ENCODE measurements around the gene WSB2.

DNA sequence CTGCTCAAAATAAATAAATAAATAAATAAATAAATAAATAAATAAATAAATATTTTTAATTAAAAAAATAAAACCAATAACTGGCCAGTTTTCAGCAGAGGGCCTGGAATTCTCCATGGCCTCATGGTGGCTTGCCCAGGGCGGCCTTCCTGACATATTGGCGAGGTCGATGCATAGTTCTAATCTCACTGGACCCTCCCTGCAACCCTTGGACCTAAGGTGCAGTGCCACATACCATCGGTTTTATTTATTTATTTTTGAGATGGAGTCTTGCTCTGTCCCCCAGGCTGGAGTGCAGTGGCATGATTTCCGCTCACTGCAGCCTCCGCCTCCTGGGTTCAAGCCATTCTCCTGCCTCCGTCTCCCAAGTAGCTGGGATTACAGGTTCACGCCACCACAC lies 46.7 kb upstream of the WSB2 start:
- TF ChIP-seq EP300 (conservative IDR thresholded peaks at IDR 0.05; ENCODE audit: poor library complexity, severe bottlenecking) (no peak), CTCF (IDR thresholded peaks at IDR 0.05; ENCODE audit: poor library complexity, severe bottlenecking) (no peak), POLR2AphosphoS5 (IDR thresholded peaks at IDR 0.05) (no peak), RAD21 (conservative IDR thresholded peaks at IDR 0.05) (no peak), EZH2 (IDR thresholded peaks at IDR 0.05; ENCODE audit: borderline replicate concordance, insufficient read depth, low read length, poor library complexity, severe bottlenecking) (no peak), TAF1 (IDR thresholded peaks at IDR 0.05; ENCODE audit: low read depth) (no peak), MXI1 (conservative IDR thresholded peaks at IDR 0.05; ENCODE audit: poor library complexity, severe bottlenecking) (no peak)
- TF ChIP-seq, protein P1, sequence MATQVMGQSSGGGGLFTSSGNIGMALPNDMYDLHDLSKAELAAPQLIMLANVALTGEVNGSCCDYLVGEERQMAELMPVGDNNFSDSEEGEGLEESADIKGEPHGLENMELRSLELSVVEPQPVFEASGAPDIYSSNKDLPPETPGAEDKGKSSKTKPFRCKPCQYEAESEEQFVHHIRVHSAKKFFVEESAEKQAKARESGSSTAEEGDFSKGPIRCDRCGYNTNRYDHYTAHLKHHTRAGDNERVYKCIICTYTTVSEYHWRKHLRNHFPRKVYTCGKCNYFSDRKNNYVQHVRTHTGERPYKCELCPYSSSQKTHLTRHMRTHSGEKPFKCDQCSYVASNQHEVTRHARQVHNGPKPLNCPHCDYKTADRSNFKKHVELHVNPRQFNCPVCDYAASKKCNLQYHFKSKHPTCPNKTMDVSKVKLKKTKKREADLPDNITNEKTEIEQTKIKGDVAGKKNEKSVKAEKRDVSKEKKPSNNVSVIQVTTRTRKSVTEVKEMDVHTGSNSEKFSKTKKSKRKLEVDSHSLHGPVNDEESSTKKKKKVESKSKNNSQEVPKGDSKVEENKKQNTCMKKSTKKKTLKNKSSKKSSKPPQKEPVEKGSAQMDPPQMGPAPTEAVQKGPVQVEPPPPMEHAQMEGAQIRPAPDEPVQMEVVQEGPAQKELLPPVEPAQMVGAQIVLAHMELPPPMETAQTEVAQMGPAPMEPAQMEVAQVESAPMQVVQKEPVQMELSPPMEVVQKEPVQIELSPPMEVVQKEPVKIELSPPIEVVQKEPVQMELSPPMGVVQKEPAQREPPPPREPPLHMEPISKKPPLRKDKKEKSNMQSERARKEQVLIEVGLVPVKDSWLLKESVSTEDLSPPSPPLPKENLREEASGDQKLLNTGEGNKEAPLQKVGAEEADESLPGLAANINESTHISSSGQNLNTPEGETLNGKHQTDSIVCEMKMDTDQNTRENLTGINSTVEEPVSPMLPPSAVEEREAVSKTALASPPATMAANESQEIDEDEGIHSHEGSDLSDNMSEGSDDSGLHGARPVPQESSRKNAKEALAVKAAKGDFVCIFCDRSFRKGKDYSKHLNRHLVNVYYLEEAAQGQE (IDR thresholded peaks at IDR 0.05; ENCODE audit: borderline replicate concordance) = no peak
